Inferior parietal cortex (tissue), 1 donor: ENCODE results near the gene DNAAF8.
"Not testable (repeated sequence)": the region's sequence is repeated elsewhere in the genome, so short reads cannot be mapped to it uniquely, and the experiment has no call there.

ENCODE experiments used
- DNase-seq: peaks from one replicate; pipeline ENCODE4 v3.0.0-alpha.2; 2016; ENCODE audit errors: extremely low spot score

Gene DNAAF8

DNA sequence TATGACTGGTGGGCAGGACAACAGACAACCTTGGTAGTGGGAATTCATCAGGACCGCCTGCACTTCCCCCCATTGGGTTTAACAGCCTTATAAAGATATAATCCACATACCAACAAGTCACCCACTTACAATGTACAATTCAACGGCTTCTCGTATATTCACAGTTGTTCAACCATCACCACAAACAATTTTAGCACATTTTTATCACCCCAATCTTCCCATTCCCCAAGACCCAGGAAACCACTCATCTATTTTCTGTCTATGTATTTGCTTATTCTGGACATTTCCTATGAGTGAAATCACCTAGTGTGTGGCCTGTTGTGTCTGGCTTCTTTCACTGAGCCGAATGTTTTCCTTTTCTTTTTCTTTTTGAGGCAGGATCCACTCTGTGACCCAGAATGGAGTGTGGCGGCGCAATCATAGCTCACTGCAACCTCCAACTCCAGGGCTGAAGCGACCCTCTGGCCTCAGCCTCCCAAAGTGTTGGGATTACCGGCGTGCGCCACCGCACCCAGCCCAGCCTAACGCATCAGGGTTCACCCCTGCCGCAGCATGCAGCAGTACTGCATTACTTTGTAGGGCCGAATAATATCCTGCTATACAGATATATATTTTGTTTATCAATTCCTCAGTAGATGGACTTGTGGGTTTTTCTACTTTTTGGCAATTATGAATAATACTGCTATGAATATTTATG is 11.1 kb upstream of the DNAAF8 start:
- DNase-seq = no peak

DNA sequence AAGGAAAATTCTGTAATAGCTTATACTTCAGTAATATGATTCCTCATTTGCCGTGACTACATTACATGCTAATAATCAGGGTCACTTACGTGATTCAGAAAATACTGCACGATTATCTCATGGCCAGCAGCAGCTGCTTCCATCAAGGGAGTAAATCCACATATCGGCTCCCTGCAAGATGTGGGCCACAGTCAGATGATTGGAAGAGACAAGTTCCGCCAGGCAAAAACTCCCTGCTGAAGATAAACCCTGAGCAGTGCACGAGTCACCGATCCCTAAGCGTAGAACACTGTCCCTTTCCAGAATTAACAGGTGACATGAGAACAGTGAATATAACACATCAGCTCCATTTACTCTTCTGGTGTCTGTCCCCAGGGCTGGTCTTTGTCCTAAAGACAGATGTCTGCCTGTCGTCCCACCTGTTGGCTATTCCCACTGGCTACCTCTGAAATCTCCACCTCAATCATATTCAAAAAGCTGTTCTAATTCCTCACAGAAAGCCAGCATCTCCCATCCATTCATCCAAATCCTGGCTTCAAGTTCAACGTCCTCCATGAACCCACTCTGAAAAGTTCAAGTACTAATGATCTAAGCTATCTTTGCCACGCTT is 9.6 kb upstream of the DNAAF8 start:
- DNase-seq = no peak

DNA sequence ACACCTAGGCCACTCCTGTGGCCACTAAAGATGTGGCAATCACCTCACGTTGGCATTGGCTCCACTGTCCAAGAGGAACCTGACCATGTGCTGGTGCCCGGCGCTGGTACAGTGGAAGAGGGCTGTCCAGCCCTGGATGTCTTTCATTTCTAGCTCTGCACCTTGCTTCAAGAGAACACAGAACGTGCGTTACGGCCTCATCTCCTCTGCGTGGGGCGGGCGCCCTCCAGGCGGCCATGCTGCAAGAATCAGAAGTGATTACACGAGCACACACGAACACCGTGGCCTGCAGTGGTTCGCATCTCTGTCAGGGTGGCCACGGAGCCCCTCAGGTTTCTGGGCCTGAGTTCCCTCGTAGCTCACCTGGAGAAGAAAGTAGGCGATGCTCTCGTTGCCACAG is 7.7 kb upstream of the DNAAF8 start:
- no peak for DNase-seq

DNA sequence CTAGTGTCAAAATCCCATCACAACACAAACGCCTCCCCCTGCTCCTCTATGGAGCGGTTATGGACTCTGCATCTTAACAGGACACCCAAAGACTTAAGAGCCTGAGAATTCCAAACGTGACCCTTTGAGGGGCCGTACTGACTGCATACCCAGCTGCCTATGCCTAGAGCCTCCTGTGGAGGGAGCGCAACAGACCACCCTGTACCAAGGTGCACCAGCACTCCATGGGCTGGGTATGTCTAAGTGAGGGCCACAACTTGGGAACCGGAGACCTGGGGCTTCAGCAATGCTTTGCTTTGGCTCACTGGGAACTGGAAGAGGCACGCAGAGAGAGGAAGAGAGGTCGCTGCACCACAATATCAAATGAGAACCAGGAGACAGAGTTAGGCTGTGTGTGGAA is 5.7 kb upstream of the DNAAF8 start:
- DNase-seq = no peak

DNA sequence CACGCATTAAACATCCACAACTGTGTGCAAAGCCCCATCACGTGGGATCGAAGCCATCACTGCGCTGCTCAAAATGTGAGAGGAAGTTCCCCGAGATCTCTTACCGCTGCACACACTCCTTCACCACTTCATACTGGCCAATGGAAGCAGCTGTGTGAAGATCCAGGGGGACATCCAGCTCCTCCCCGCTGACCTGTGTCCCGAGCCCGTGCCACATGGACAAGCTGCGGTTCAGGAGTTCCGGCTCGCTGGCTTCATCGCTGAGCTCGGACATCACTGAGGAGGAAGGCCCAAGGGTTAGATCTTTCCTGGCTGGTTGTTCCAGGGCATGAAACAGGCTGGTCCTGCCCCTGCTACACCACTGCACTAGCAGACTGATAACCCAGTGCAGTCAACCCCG is 4.5 kb upstream of the DNAAF8 start:
- no peak for DNase-seq

DNA sequence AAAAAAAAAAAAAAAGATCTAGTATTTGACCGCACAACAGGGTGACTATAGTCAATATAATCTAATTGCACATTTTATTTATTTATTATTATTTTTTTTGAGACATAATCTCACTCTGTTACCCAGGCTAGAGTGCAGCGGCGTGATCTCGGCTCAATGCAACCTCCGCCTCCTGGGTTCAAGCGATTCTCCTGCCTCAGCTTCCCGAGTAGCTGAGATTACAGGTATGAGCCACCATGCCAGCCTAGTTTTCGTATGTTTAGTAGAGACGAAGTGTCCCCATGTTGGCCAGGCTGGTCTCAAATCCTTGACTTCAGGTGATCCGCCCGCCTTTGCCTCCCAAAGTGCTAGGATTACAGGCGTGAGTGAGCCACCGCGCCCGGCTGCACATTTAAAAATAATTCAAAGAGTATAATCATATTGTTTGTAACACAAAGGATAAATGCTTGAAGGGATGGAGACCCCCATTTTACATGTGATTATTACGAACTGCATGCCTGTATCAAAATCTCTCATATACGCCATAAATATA is 1.1 kb upstream of the DNAAF8 start:
- DNase-seq = no peak

DNA sequence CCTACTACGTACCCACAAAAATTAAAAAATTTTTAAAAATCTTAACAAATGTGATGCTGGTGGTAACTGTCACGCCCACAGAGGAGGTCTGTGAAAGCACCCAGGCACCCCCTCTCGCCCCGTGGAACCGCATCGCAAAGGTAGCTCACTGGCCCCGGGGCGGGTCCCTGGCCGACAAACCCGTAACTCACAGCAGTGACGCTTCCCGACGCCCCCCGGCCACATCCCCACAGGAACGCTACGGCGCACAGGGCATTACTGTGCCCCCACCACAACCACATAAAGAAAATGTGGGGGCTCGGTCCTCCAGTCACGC is 632 bp upstream of the DNAAF8 start:
- DNase-seq = no peak

DNA sequence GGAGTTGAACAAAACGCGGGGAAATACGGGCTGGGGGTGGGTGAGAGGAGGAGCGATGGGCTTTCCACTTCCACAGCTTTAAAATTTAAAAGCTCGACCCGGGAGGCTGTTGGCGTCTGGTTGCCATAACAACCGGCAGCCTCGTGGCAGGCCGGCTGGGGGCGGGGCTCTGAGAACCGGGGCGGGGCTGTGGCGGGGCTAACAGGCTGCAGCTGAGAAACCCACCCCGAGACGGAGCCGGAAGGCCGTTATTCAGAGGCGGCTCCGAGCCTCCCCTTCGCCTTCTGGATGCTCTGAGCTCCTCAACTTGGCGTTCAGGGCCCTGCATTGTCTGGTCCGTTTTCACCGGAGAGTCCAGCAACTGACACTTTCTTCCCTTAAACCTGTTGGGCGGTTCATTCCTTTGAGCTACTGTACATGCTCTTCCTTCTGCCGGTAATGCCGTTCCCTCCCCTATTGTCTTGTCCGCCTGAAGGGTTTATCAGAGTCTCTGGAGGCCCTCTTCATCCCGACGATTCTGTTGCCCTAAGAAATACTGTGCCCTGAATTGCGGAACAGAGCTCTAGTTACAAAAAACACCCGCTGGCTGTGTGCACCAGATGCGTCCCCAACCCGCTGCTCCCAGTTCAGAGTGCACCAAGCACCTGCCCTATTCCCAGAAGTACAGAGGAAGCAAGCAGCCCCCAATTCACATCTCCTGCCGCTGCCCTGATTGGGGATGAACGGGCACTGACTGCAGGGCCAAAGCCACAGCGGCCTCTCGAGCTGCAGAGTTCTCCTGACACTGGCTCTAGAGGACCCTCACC is 596 bp downstream of the DNAAF8 start:
- peak; percentile 42 for DNase-seq

DNA sequence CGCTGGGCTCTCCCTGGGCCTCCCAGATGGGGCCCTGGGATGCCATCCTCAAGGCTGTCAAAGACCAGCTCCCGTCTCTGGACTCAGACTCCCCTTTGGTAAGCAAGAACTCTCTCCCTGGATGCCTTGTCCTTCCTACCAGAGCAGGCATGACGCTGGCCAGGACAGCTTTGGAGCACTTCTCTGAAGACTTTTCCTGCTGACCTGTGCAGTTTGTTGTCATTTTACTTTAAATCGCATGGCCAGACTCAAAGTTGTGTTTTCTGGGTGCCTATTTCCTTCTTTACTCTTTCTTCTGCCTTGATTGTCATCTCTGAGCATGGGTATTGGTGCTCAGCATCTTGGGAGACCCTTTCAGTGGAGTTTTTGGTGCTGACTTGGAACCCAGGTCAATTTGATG is 2.2 kb downstream of the DNAAF8 start:
- DNase-seq = no peak

DNA sequence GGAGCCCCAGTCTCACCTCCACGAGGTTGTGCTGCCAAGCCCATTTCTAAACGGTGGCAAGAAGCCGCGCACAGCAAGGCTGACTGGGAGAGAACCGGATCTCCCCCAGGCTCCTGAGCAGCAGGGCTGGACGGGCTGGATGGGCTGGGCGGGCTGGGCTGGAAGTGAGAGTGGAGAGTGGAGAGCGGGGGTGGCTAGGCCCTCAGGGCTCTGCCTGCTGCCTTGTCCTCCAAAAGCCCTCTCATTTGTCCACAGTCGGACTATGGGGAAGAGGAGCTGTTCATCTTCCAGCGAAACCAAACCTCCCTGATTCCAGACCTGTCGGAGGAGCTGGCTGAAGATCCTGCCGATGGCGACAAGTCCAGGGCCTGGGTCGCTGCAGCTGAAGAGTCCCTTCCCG is 3.2 kb downstream of the DNAAF8 start:
- no peak for DNase-seq

DNA sequence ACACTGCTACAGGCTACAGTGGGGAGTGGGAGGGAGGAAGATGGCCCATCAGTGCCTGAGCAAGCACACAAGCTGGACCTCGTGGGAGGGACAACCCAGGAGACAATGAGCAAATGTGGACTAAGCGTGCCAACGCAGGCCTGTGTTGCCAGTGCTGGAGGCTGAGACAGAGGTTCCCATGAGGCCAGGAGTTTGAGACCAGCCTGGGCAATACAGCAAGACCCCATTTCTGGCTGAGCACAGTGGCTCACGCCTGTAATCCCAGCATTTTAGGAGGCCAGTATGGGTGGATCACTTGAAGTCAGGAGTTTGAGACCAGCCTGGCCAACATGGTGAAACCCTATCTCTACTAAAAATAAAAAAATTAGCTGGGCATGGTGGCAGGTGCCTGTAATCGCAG is 4.0 kb downstream of the DNAAF8 start:
- not testable (repeated sequence) for DNase-seq

DNA sequence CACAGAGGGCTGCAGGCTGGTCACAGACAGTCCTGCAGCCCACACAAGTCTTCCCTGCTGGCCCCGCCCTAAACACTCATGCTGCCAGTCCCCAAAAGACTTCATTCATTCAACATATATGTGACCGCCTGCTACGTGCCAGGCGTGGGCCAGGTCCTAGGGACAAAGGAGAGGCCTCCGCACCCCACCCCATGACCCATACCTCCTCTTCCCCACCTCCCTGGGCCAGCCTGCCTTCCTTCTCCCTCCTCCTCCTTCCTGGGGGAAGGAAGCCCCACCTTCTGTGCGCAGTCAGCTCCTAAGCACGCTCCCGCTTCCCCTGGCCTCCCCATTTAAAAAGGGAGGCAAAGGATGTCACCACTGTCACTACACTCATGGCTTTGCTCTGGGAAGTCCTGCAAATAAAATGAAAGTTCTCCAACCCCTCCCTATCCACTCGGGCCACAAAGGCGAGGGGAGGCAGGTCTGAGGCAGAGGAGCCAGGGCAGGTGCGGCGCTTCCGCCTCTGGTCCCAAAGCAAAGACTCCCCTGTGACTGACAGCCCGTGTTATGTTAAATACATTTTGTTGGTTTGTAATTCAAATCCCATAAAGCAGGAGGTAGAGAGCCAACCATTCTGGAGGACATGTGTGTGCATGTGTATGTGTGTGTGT is 9.0 kb downstream of the DNAAF8 start:
- no peak for DNase-seq

DNA sequence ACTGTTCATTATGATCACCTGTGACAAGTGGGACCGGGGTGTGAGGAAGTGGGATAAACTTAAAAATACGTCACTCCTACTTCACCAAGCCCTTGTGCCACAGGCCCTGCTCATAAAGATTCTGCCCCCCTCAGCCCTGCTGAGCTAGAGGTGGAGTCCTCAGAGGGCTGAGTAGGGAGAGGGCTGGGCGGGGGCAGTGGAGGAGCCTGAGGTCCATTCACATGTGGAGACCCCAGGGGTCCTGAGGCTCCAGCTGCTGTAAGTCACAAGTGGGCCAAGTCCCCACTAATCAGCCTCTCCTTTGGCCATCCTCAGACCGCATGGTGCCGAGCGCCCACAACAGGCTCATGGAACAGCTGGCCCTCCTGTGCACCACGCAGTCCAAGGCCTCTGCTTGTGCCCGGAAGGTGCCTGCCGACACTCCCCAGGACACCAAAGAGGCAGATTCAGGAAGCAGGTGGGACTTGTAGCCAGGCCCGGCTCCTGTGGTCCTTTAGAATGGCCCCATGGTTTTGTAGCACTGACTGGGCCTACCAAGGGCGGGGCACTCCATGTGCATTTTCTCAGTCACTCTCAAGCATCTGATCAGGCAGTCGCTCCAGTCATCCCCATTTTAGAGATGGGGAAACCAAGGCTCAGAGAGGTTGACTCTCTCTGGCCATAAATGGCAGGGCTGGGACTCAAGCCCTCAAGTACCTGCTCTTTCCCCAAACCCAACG is 10.4 kb downstream of the DNAAF8 start:
- DNase-seq = no peak

DNA sequence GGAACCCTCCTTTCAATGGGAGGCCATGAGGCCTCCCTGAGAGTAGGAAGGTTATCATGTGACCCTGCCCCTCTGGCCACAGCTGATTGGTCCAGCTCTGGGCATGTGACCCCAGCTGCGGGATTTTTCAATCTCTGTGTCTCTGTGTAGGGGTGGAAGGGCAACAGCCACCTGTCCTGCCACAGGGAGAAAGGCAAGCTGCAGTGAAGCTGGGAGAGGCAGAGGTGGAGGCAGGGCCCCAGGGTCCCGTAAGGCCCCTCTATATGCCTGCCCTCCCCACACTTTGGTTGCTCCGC is 10.9 kb downstream of the DNAAF8 start:
- no peak for DNase-seq

DNA sequence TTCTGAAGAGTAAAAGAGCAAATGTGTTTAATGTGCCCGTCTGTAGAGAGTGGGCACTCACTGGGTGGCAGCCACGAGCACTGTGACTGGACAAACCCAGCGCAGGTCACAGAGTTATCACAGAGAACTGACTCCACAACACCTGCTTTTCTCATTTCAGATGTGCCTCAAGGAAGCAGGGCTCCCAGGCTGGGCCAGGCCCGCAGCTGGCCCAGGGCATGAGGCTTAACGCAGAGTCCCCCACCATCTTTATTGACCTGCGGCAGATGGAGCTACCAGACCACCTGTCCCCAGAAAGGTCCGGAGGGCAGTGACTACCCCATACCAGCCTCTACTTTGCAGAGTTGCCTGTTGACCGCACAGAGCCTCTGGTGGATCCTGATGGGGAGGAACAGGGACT is 11.9 kb downstream of the DNAAF8 start:
- DNase-seq = no peak

DNA sequence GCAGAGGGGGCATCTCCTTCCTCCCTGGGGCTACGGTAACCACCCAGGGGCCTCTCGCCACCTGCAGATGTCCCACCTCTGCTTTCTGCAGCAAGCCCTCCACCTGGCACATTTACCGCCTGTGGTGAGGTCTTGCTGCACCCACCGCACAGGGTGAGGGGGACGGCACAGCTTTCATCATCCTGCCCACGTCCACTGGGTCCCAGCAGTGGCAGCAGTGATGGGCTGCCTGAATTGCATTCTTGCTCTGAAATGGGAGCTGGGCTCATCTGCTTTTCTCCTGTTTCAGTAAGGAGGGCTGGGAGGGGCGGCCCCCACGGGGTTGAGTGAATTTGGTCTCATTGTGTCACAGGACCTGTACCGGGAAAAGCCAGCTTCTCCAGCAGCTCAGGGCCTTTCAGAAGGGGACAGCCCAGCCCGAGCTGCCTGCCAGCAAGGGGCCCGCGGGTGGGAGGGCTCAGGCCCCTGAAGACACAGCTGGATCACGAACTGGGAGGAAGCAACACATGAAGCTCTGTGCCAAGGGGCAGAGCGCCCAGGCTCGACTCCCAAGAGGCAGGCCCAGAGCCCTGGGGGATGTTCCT is 12.7 kb downstream of the DNAAF8 start:
- no peak for DNase-seq

DNA sequence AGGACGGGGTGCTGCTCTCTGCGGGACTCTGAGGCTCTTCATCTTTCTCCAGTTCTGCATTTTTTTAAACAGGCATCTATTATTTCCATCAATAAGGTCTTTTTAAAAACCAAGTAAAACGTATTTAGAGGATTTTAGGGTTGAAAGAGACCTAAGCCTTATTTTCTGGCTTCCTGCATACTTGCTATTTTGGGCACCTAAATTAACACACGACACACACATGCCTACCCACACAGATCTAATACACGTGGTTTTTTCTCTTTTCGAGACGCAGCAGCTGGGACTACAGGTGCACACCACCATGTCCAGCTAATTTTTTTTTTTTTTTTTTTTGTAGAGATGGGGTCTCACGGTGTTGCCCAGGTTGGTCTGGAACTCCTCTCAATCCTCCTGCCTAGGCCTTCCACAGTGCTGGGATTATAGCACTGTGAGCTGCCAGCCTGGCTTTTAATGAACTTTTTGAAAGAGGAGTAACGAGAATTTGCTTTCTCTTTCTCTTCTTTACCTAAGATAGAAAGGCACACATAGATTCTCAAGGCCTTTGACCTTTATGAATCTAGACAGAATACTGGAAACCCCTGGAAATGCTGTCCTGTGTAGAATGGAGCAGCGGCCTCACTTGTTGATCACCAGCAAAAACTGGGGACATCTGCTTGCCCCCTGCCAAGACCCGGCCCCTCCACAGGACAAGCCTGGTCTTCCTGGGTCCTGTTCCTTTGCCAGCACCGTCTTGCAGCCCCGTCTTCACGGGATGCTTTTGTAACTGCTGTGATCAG is 13.8 kb downstream of the DNAAF8 start:
- peak; percentile 7 for DNase-seq

DNA sequence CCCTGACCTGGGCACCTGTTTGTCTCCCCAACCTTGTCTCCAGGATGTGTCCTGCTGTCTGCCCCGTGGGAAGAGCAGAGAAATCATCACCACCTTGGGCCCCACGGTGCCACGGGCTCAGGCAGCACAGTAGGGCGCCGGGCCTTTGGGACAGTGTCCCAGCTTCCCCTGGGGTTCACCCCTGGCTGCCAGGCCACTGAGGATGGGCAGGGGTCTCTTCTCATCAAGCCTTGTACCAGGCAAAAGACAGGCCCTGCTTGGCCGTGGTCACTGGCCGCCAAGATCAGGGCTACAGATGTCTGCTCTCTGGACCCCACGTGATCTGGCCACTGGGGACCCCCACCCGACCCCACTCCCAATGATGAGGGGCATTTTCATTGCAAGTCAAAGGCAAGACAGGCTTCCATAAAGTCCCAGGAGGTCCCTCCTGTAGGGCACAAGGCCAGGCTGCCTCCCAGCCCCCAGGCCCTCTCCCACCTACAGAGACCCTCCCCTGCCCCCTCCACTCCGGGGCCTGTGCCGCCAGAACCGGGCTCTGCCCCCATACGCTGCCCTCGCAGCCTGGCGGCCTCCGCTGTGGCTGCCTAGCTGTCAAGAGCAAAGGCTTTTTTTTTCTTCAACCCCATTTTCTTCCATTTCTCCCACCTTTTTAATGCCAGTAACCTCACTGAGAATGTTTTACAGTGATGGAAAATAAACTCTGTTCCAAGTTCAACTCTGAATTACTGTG is 14.5 kb downstream of the DNAAF8 start:
- no peak for DNase-seq

DNA sequence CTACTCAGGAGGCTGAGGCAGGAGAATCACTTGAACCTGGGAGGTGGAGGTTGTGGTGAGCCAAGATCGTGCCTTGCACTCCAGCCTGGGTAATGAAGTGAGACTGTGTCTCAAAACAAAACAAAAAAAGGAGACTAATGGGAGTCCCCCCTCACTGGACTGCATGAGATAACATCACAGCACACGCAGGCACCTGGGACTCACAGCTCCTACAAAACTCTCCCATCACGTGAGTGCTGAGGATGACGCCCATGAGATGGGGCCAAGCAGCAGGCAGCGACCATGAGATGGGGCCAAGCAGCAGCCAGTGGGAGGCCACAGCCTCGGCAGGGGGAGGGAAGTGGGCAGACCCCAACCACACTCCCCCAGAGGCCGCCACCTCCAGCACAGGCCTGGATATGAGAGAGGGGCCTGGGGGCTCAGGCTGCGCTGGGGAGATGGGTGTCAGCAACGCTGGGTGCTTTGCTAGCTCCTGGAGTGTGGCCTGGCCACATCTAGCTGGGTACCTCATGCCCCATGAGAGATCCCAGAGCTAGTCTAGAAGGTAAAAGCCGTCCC is 15.4 kb downstream of the DNAAF8 start:
- DNase-seq = no peak

DNA sequence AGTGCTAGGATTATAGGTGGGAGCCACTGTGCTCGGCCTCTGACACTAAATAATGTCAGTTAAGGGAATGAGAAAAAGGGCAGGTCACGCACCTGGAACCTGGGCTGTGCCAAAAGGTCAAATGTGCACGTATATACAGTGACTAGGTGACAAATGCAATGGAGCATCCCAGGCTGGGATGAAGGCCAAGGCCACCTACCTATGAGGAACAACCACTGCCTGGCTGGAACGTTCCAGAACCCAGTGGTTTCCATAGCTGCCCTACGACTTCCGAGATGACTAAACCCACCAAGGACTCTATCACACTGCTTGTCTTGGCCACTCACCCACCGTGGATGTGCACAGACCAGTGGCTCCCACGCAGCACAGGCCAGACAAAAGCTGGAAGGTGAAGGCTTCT is 16.6 kb downstream of the DNAAF8 start:
- DNase-seq = no peak
